Lower lobe of right lung (tissue), 2 donors: ENCODE data around the gene PNMA6E. TPM values are rescaled to one million over a fixed set of nuclear protein-coding genes. Genes with fewer than 3 reads are reported as not detected.
A peak's percentile ranks its signal among the peaks of the same experiment; 100 is the strongest.

ENCODE experiments used
- ATAC-seq, 2 donors: fragments of 200-7000 bp; cut with Tn5 transposase; one replicate each; pipeline ENCODE4 v1.9.1; 2020 to 2022; ENCODE audit warnings: mild to moderate bottlenecking in 2 of 2, moderate library complexity in 2 of 2
- DNase-seq: peaks from one replicate; pipeline ENCODE4 v3.0.0-alpha.2; 2020
- H3K27ac ChIP-seq: fragments of 200-600 bp; one replicate; pipeline ENCODE4 v1.8.0; 2022
- H3K27me3 ChIP-seq: fragments of 200-600 bp; one replicate; pipeline ENCODE4 v1.8.0; 2022; ENCODE audit warnings: low read depth
- H3K36me3 ChIP-seq: fragments of 200-600 bp; one replicate; pipeline ENCODE4 v1.8.0; 2022; ENCODE audit warnings: mild to moderate bottlenecking
- H3K4me1 ChIP-seq: fragments of 200-600 bp; one replicate; pipeline ENCODE4 v1.8.0; 2022
- H3K4me3 ChIP-seq: fragments of 200-600 bp; one replicate; pipeline ENCODE4 v1.8.0; 2022; ENCODE audit warnings: mild to moderate bottlenecking
- H3K9me3 ChIP-seq: fragments of 200-600 bp; one replicate; pipeline ENCODE4 v1.8.0; 2022
- CTCF ChIP-seq: fragments of 200-600 bp; IDR thresholded peaks from one replicate; pipeline ENCODE4 v1.8.0; 2022; ENCODE audit warnings: antibody characterized with exemption, mild to moderate bottlenecking
- intact Hi-C: fragments of 100-400 bp; cut with DNase I; formaldehyde crosslinking; loops from one replicate; pipeline ENCODE4 v1.11.0; 2022
- total RNA-seq: library from RNA; stranded (reverse); fragmentation: NEBNext Ultra II Directional; extraction: Animal tissue kit (Norgen Biotek cat#: 25700); gene quantifications from one replicate; pipeline ENCODE4 v1.2.1, GENCODE V29; 2021
- donor health status: DM: no; HTN: yes; CAD: no; lungs with severe emphysema.

PNMA6E gene
- total RNA-seq, 1 donor from 2014 or later, result not detected

- DNase-seq, result no peak
- no peak overlapping the region for H3K4me3 ChIP-seq
- ATAC-seq, result no peak
- no peaks in the 10 kb centered on the region for H3K9me3 ChIP-seq
- H3K4me1 ChIP-seq, result no peaks in the 10 kb centered on the region
- no peaks in the 10 kb centered on the region for H3K27me3 ChIP-seq
- no peaks in the 10 kb centered on the region for H3K36me3 ChIP-seq
- intact Hi-C loops, result no loop called here
- TF ChIP-seq CTCF, result no peak
- no peak overlapping the region for H3K27ac ChIP-seq
These were observed 32.7 kb upstream of the PNMA6E start for GRCh38 chrX:153433781-153434285.

- ATAC-seq (no peak), DNase-seq (no peak)
These were observed 32.1 kb upstream of the PNMA6E start for GRCh38 chrX:153433161-153433680.

GRCh38 chrX:153430796-153431195, 29.6 kb upstream of the PNMA6E start:
- TF ChIP-seq CTCF, result no peak
- H3K36me3 ChIP-seq, result no peaks in the 10 kb centered on the region
- intact Hi-C loops, result no loop called here
- no peak overlapping the region for H3K27ac ChIP-seq
- H3K4me3 ChIP-seq, result no peak overlapping the region
- ATAC-seq (no peak), DNase-seq (no peak)
- no peaks in the 10 kb centered on the region for H3K9me3 ChIP-seq
- no peaks in the 10 kb centered on the region for H3K27me3 ChIP-seq
- no peaks in the 10 kb centered on the region for H3K4me1 ChIP-seq

More at GRCh38 chrX:153433161-153433680, 32.1 kb upstream of the PNMA6E start:
- intact Hi-C loops, result no loop called here
- Histone ChIP-seq H3K27ac (no peak overlapping the region), H3K4me3 (no peak overlapping the region), H3K36me3 (no peaks in the 10 kb centered on the region), H3K9me3 (no peaks in the 10 kb centered on the region), H3K4me1 (no peaks in the 10 kb centered on the region), H3K27me3 (no peaks in the 10 kb centered on the region)
- no peak for TF ChIP-seq CTCF

GRCh38 chrX:153426204-153426603, 25.1 kb upstream of the PNMA6E start:
- Histone ChIP-seq H3K36me3 (no peaks in the 10 kb centered on the region), H3K9me3 (no peaks in the 10 kb centered on the region), H3K27me3 (no peaks in the 10 kb centered on the region), H3K27ac (no peak overlapping the region), H3K4me1 (no peaks in the 10 kb centered on the region), H3K4me3 (no peak overlapping the region)
- DNase-seq (no peak), ATAC-seq (no peak)
- intact Hi-C loops, result no loop called here
- TF ChIP-seq CTCF, result no peak

- H3K4me1 ChIP-seq, result no peaks in the 10 kb centered on the region
- peak in 1 of 2 donors; percentile 50 for ATAC-seq
- no peak for TF ChIP-seq CTCF
- no peak overlapping the region for H3K27ac ChIP-seq
- no peak overlapping the region for H3K4me3 ChIP-seq
- H3K36me3 ChIP-seq, result no peaks in the 10 kb centered on the region
- DNase-seq, result peak; percentile 66
- no peaks in the 10 kb centered on the region for H3K9me3 ChIP-seq
- H3K27me3 ChIP-seq, result no peaks in the 10 kb centered on the region
- intact Hi-C loops, result no loop called here
These were observed 22.5 kb upstream of the PNMA6E start for GRCh38 chrX:153423652-153424051.

- no peaks in the 10 kb centered on the region for H3K4me1 ChIP-seq
- DNase-seq (no peak), ATAC-seq (no peak)
- TF ChIP-seq CTCF, result no peak
- no peaks in the 10 kb centered on the region for H3K36me3 ChIP-seq
- no peaks in the 10 kb centered on the region for H3K27me3 ChIP-seq
- H3K9me3 ChIP-seq, result no peaks in the 10 kb centered on the region
- no peak overlapping the region for H3K4me3 ChIP-seq
- intact Hi-C loops, result no loop called here
- no peak overlapping the region for H3K27ac ChIP-seq
These were observed 20.7 kb upstream of the PNMA6E start for GRCh38 chrX:153421856-153422255.
